AG10803 (cell line): ENCODE data around the gene PDP2.

ENCODE experiments used
- DNase-seq: peaks from one replicate; pipeline ENCODE4 v3.0.0; 2010; ENCODE audit warnings: low read depth
- H3K4me3 ChIP-seq: 2 replicates; pipeline ENCODE4 v1.5.1; 2011; ENCODE audit warnings: mild to moderate bottlenecking, low read length, control low read depth
- TF ChIP-seq, protein P1 (sequence below): conservative IDR thresholded peaks from 2 replicates; pipeline ENCODE4 v1.5.1; 2011; ENCODE audit warnings: mild to moderate bottlenecking, low read length, control low read depth, inconsistent platforms

The PDP2 gene

DNA sequence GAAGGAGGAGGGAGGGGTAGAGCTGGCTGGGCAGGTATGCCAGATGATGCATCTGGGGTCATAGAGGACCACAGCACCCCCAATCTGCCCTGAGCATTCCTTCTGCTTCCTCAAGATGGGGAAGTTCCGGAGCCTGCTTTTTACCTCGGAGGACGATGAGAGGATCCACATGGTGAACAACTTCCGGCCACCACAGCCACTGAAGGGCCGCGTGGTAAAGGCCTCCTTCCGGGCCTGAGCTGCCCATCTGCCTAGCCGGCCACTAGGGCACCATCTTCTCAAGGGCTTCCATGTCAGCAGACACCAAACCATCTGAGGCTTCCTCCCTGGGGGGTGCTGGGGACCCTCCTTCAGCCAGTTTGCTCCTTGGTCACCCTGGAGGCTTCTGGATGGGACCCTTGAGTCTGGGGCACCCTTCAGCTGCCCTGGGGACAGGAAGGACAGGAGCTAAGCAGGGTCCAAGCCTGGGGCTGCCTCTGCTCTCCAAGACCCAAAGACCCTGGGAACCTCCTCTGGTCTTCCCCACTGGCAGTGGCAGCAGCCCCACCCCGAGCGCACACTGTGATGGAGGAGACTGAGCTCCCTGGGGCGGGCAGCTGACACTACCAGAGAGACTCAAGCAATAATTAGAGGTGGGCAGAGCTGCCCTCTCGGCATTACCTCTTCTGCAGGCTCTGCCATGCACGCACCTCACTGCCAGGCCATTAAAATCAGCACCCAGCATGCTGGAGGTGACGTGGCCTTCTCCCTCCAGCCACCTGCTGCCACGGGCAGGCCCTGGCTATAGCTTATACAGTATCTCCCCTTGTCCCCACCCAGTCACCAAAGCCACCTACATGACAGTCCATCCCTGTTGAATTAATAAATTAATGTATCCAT is 26.8 kb upstream of the PDP2 start:
- DNase-seq = no peak
- TF ChIP-seq, protein P1, sequence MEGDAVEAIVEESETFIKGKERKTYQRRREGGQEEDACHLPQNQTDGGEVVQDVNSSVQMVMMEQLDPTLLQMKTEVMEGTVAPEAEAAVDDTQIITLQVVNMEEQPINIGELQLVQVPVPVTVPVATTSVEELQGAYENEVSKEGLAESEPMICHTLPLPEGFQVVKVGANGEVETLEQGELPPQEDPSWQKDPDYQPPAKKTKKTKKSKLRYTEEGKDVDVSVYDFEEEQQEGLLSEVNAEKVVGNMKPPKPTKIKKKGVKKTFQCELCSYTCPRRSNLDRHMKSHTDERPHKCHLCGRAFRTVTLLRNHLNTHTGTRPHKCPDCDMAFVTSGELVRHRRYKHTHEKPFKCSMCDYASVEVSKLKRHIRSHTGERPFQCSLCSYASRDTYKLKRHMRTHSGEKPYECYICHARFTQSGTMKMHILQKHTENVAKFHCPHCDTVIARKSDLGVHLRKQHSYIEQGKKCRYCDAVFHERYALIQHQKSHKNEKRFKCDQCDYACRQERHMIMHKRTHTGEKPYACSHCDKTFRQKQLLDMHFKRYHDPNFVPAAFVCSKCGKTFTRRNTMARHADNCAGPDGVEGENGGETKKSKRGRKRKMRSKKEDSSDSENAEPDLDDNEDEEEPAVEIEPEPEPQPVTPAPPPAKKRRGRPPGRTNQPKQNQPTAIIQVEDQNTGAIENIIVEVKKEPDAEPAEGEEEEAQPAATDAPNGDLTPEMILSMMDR = no peak
- H3K4me3 ChIP-seq = no peak overlapping the region

GRCh38 chr16:66856184-66856730 is 24.1 kb upstream of the PDP2 start:
- no peak overlapping the region for H3K4me3 ChIP-seq
- TF ChIP-seq, protein P1 = no peak
- no peak for DNase-seq

DNA sequence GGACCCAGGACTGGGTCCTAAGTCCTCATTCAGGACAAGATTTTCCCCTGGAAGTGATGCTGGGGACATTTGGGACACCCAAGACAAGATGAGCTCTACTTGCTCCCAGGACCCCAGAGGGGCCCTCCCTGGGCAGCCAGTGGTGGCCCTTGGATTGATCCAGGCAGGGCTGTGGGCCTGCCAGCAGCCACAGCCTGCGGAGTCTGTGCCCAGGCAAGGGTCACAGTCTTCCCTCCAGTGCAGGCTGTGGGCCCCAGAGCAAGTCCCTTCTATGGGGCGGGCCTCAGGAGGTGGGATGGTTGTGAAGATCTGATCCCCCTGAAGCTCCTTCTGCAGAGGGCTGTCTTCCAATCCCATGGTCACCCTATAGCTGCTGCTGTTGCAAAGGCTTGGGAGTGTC is 23.5 kb upstream of the PDP2 start:
- DNase-seq = no peak
- TF ChIP-seq, protein P1 = no peak
- no peak overlapping the region for H3K4me3 ChIP-seq

GRCh38 chr16:66857437-66857836 is 22.9 kb upstream of the PDP2 start:
- no peak overlapping the region for H3K4me3 ChIP-seq
- TF ChIP-seq, protein P1 = no peak
- DNase-seq = no peak

DNA sequence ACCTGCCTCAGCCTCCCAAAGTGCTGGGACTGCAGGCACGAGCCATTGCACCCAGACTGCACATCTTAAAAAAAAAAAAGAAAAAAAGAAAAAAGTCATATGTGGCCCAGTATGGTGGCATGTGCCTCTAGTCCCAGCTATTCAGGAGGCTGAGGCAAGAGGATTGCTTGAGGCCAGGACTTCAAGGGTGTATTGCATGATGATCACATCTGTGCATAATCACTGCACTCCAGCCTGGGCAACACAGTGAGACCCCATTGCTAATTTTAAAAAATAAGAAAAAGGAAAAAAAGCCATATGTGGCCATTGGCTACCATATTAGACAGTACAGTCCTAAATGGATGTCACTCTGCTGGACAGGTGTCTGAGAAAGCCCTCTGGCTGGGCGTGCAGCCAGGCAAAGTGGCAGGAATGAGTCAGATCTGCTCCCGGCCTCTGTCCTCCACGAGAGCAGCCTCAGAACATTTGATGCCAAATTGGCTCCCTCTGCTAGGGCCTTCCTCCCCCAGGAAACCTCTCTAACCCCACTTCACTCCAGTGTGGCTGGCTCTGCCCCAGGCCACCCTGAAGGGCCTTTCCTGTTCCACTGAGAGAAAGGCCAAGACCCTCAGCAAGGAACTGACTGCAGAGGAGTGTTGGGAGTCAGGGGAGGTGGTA is 21.4 kb upstream of the PDP2 start:
- H3K4me3 ChIP-seq = no peak overlapping the region
- TF ChIP-seq, protein P1 = no peak
- DNase-seq = peak; percentile 50

- DNase-seq = peak; percentile 15
- no peak overlapping the region for H3K4me3 ChIP-seq
- TF ChIP-seq, protein P1 = no peak
These were observed 20.8 kb upstream of the PDP2 start for GRCh38 chr16:66859397-66860068.
